Smooth muscle cell (in vitro differentiated cells): ENCODE data around the gene C11orf54. TPM values are rescaled to one million over a fixed set of nuclear protein-coding genes. Genes with fewer than 3 reads are reported as not detected.

Experiments
- DNase-seq: peaks from one replicate; lab custom pipeline; 2025; ENCODE audit not compliant: unreplicated experiment; lab: John Stamatoyannopoulos, UW
- H2AFZ ChIP-seq: fragments of 200-600 bp; sonication (generic); 2 replicates; pipeline ENCODE4 v1.6.0; 2016; ENCODE audit warnings: antibody characterized with exemption, low read depth, mild to moderate bottlenecking
- H3F3A ChIP-seq: fragments of 200-600 bp; sonication (generic); 2 replicates; pipeline ENCODE4 v1.6.0; 2017; ENCODE audit warnings: antibody characterized with exemption, low read depth
- H3K27ac ChIP-seq: fragments of 200-600 bp; sonication (generic); 2 replicates; pipeline ENCODE4 v1.5.1; 2016; ENCODE audit warnings: low read depth, mild to moderate bottlenecking
- H3K27me3 ChIP-seq: fragments of 200-600 bp; sonication (generic); 2 replicates; pipeline ENCODE4 v1.6.1; 2016; ENCODE audit warnings: low read depth, mild to moderate bottlenecking
- H3K36me3 ChIP-seq: fragments of 200-600 bp; sonication (generic); 2 replicates; pipeline ENCODE4 v1.5.1; 2016; ENCODE audit warnings: low read depth
- H3K4me1 ChIP-seq: fragments of 200-600 bp; sonication (generic); 2 replicates; pipeline ENCODE4 v1.5.1; 2016; ENCODE audit warnings: low read depth
- H3K4me2 ChIP-seq: fragments of 200-600 bp; sonication (generic); 2 replicates; pipeline ENCODE4 v1.6.0; 2016; ENCODE audit warnings: mild to moderate bottlenecking
- H3K4me3 ChIP-seq: fragments of 200-600 bp; sonication (generic); 2 replicates; pipeline ENCODE4 v1.5.1; 2016; ENCODE audit warnings: mild to moderate bottlenecking
- H3K79me2 ChIP-seq: fragments of 200-600 bp; sonication (generic); 2 replicates; pipeline ENCODE4 v1.6.0; 2016; ENCODE audit warnings: low read depth, mild to moderate bottlenecking
- H3K9ac ChIP-seq: fragments of 200-600 bp; sonication (generic); 2 replicates; pipeline ENCODE4 v1.6.0; 2016; ENCODE audit warnings: low read depth
- H3K9me3 ChIP-seq: fragments of 200-600 bp; sonication (generic); replicated peaks from 2 replicates; pipeline ENCODE4 v1.5.1; 2016; ENCODE audit warnings: low read depth
- H4K20me1 ChIP-seq: fragments of 200-600 bp; sonication (generic); 2 replicates; pipeline ENCODE4 v1.6.0; 2016; ENCODE audit warnings: low read depth
- WGBS: methylation state at CpG from one replicate; pipeline ENCODE4 v1.1.7; 2016; ENCODE audit warnings: low lambda C conversion rate; 5-methylcytosine and 5-hydroxymethylcytosine counted together
- polyA plus RNA-seq: library from polyadenylated mRNA; unstranded; fragments of >200 nt; fragmentation: Nextera tagmentation; extraction: Ambion mirVana; gene quantifications from 2 replicates; pipeline ENCODE4 v1.2.1, GENCODE V29; 2016
- total RNA-seq: library from RNA; depleted of rRNA; stranded (reverse); fragments of >200 nt; gene quantifications from 2 replicates; pipeline ENCODE4 v1.2.3, GENCODE V29; 2014
- TF ChIP-seq, protein P1 (sequence below): fragments of 200-600 bp; sonication (generic); IDR thresholded peaks from 2 replicates; pipeline ENCODE4 v1.5.1; 2017; ENCODE audit warnings: borderline replicate concordance, mild to moderate bottlenecking, antibody characterized with exemption; ENCODE audit not compliant: insufficient read depth, poor library complexity, severe bottlenecking

Gene C11orf54
- total and polyA plus RNA-seq, 2 experiments from 2014 or later = 8.5 to 12.3 TPM

DNA sequence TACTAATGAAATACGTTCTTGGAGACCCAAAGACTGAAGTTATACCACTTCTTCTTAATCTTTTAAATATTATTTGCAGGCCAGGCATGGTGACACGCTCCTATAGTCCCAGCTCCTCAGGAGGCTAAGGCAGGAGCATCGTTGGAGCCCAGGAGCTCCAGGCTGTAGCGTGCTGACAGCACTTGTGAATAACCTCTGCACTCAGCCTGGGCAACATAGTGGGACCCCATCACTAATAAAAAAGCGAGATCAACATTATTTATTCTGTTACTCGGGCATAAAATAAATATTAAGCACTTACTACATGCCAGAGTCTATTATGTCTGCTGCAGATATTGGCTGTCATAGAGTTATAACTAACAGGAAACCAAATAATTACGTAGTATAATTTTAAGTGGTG is 41.9 kb downstream of the C11orf54 start:
- H3K4me1 ChIP-seq = peaks cover 21% of the 10 kb centered on the region
- peak overlapping the region; percentile 88 for H3K4me3 ChIP-seq
- no peak for DNase-seq
- no peaks in the 10 kb centered on the region for H3K9me3 ChIP-seq
- WGBS = 63% methylated on average over 7 of the region's 7 CpGs
- H3K4me2 ChIP-seq = peak overlapping the region; percentile 96
- no peaks in the 10 kb centered on the region for H3K27me3 ChIP-seq
- peaks cover 40% of the 10 kb centered on the region for H3K79me2 ChIP-seq
- TF ChIP-seq, protein P1, sequence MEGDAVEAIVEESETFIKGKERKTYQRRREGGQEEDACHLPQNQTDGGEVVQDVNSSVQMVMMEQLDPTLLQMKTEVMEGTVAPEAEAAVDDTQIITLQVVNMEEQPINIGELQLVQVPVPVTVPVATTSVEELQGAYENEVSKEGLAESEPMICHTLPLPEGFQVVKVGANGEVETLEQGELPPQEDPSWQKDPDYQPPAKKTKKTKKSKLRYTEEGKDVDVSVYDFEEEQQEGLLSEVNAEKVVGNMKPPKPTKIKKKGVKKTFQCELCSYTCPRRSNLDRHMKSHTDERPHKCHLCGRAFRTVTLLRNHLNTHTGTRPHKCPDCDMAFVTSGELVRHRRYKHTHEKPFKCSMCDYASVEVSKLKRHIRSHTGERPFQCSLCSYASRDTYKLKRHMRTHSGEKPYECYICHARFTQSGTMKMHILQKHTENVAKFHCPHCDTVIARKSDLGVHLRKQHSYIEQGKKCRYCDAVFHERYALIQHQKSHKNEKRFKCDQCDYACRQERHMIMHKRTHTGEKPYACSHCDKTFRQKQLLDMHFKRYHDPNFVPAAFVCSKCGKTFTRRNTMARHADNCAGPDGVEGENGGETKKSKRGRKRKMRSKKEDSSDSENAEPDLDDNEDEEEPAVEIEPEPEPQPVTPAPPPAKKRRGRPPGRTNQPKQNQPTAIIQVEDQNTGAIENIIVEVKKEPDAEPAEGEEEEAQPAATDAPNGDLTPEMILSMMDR = no peak
- no peak overlapping the region for H3K27ac ChIP-seq
- H3K36me3 ChIP-seq = peaks cover 6% of the 10 kb centered on the region
- H4K20me1 ChIP-seq = peaks cover 37% of the 10 kb centered on the region
- no peak overlapping the region for H3K9ac ChIP-seq
- H3F3A ChIP-seq = no peaks in the 10 kb centered on the region
- peak overlapping the region; percentile 89 for H2AFZ ChIP-seq

DNA sequence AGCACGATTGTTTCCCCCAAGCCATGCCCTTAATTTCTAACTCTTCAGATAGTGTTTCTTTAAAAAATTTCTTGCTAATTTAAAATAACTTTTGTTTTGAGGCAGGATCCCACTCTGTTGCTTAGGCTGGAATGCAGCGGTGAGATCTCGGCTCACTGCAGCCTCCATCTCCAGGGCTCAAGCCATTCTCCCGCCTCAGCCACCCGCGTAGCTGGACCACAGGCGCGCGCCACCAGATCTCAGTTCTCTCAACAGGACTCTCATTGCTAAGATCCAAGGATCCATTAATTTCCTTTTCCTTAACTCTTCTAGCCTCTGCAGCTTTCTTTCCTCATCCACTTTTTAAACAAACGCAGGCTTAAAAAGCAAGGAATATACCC is 42.3 kb downstream of the C11orf54 start:
- Histone ChIP-seq H3K27ac (peak overlapping the region; percentile 92), H3K9ac (no peak overlapping the region), H3K36me3 (peaks cover 6% of the 10 kb centered on the region), H3K4me2 (peak overlapping the region; percentile 96), H3K79me2 (peaks cover 44% of the 10 kb centered on the region), H3K4me3 (peak overlapping the region; percentile 88), H2AFZ (peak overlapping the region; percentile 89), H4K20me1 (peaks cover 41% of the 10 kb centered on the region), H3K4me1 (peaks cover 21% of the 10 kb centered on the region), H3F3A (no peaks in the 10 kb centered on the region), H3K9me3 (no peaks in the 10 kb centered on the region), H3K27me3 (no peaks in the 10 kb centered on the region)
- no peak for DNase-seq
- TF ChIP-seq, protein P1 = no peak
- 4% methylated on average over 10 of the region's 10 CpGs for WGBS

DNA sequence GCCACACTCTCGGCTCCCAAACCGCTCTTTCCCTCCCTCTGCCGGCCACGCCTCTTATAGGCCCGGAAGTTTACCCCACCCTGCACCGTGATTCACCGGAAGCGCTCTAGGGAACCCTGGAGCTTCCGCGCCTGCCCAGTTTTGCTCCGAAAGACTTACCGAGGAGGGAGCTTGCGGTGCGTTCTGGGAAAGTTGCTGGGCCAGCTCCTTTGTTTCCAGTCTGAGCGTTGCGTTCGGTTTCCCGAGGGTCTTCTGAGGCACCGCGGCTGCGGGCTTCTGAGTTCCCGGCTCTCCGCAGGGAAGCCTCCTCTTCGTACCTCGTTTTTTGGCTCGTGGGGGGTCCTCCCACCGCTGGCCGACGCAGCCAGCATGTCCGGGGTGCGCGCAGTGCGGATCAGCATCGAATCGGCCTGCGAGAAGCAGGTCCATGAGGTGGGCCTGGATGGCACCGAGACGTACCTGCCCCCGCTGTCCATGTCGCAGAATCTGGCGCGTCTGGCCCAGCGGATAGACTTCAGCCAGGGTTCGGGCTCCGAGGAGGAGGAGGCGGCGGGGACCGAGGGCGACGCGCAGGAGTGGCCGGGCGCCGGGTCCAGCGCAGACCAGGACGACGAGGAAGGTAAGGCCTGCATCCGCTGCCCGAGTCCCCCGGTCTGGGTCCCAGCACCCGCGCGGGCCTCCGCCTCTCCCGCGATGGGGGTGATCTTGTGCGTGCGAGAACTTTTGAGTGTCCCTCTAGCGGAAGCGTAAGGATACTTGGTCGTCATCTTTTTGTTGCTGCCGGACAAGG is 42.9 kb downstream of the C11orf54 start, which contains the start of gene MED17:
Gene MED17 (plus strand): TSS at position 138 of the 790 bp plus-strand sequence. CDS start 232 bp downstream, at position 370.
- peak within 1 kb of the TSS; percentile 96 for H3K4me2 ChIP-seq
- peaks cover 21% of the 10 kb centered on the region for H3K4me1 ChIP-seq
- H4K20me1 ChIP-seq = peaks cover 46% of the 10 kb centered on the region
- peak within 1 kb of the TSS; percentile 89 for H2AFZ ChIP-seq
- peaks cover 50% of the 10 kb centered on the region for H3K79me2 ChIP-seq
- no peaks in the 10 kb centered on the region for H3K9me3 ChIP-seq
- no peaks in the 10 kb centered on the region for H3K27me3 ChIP-seq
- WGBS = under 1% methylated on average over 72 of the region's 72 CpGs
- DNase-seq = peak; percentile 63
- H3F3A ChIP-seq = no peaks in the 10 kb centered on the region
- H3K27ac ChIP-seq = peak within 1 kb of the TSS; percentile 92
- TF ChIP-seq, protein P1 = peak; percentile 22
- H3K9ac ChIP-seq = peak within 1 kb of the TSS; percentile 94
- H3K36me3 ChIP-seq = peaks cover 6% of the 10 kb centered on the region
- H3K4me3 ChIP-seq = peak within 1 kb of the TSS; percentile 88
